HEK293T (cell line): ENCODE results near the gene RAC3.

Experiments
- BHLHE40 ChIP-seq: fragments of 450-650 bp; IDR thresholded peaks from 2 replicates; pipeline ENCODE4 v1.6.1; 2016; ENCODE audit warnings: mild to moderate bottlenecking, moderate library complexity, borderline replicate concordance
- CTBP1 ChIP-seq: fragments of 450-650 bp; IDR thresholded peaks from 2 replicates; pipeline ENCODE4 v1.6.1; 2016; ENCODE audit warnings: borderline replicate concordance
- ELF4 ChIP-seq: fragments of 450-650 bp; IDR thresholded peaks from 2 replicates; pipeline ENCODE4 v1.6.1; 2017; ENCODE audit warnings: antibody characterized with exemption
- FOXK2 ChIP-seq: fragments of 450-650 bp; IDR thresholded peaks from 2 replicates; pipeline ENCODE4 v1.6.1; 2016; ENCODE audit warnings: mild to moderate bottlenecking
- FOXM1 ChIP-seq: fragments of 450-650 bp; IDR thresholded peaks from 2 replicates; pipeline ENCODE4 v1.6.1; 2017; ENCODE audit warnings: mild to moderate bottlenecking, borderline replicate concordance
- HDGF ChIP-seq: fragments of 450-650 bp; IDR thresholded peaks from 2 replicates; pipeline ENCODE4 v1.6.1; 2017; ENCODE audit warnings: antibody characterized with exemption, borderline replicate concordance
- L3MBTL2 ChIP-seq: fragments of 450-650 bp; conservative IDR thresholded peaks from 2 replicates; pipeline ENCODE4 v1.6.1; 2016; ENCODE audit warnings: mild to moderate bottlenecking
- NFRKB ChIP-seq: fragments of 450-650 bp; IDR thresholded peaks from 2 replicates; pipeline ENCODE4 v1.6.1; 2016; ENCODE audit warnings: mild to moderate bottlenecking, moderate library complexity
- SP1 ChIP-seq: fragments of 450-650 bp; IDR thresholded peaks from 2 replicates; pipeline ENCODE4 v1.6.1; 2017
- SUZ12 ChIP-seq: fragments of 450-650 bp; IDR thresholded peaks from 2 replicates; pipeline ENCODE4 v1.6.1; 2016; ENCODE audit warnings: mild to moderate bottlenecking
- ZNF384 ChIP-seq: fragments of 450-650 bp; IDR thresholded peaks from 2 replicates; pipeline ENCODE4 v1.6.1; 2016

GRCh38 chr17:82083009-82083408 is 51.5 kb downstream of the RAC3 start:
- TF ChIP-seq CTBP1 (no peak), L3MBTL2 (no peak), ELF4 (no peak), FOXK2 (no peak), NFRKB (no peak), ZNF384 (no peak), SP1 (no peak), SUZ12 (no peak), BHLHE40 (no peak), HDGF (no peak), FOXM1 (no peak)
